Thyroid gland (tissue), 4 donors: ENCODE results near the gene PPM1L. TPM values are rescaled to one million over a fixed set of nuclear protein-coding genes. Genes with fewer than 3 reads are reported as not detected.

Experiments used
- DNase-seq, 2 donors: peaks; one replicate each; pipeline ENCODE4 v3.0.0-alpha.2; 2019
- H3K27ac ChIP-seq, 3 donors: fragments of 200-600 bp; sonication (generic); 1 replicate in 2 of 3; 2 replicates in 1 of 3; pipeline ENCODE4 v1.5.1; 2016 to 2019; ENCODE audit warnings: mild to moderate bottlenecking in 1 of 3, moderate library complexity in 1 of 3
- H3K27me3 ChIP-seq: fragments of 200-600 bp; sonication (generic); one replicate; pipeline ENCODE4 v1.5.1; 2019
- H3K36me3 ChIP-seq, 2 donors: fragments of 200-600 bp; sonication (generic); one replicate each; pipeline ENCODE4 v1.5.1; 2016 to 2019
- H3K4me1 ChIP-seq, 2 donors: fragments of 200-600 bp; sonication (generic); one replicate each; pipeline ENCODE4 v1.5.1; 2017 to 2019
- H3K4me3 ChIP-seq, 3 donors: fragments of 200-600 bp; sonication (generic); replicated peaks in 1 of 3; 1 replicate in 2 of 3; 2 replicates in 1 of 3; pipeline ENCODE4 v1.5.1; 2016; ENCODE audit warnings: mild to moderate bottlenecking in 1 of 3
- H3K9me3 ChIP-seq: fragments of 200-600 bp; sonication (generic); one replicate; pipeline ENCODE4 v1.5.1; 2017
- POLR2A ChIP-seq, 2 donors: fragments of 450-650 bp; IDR thresholded peaks; one replicate each; pipeline ENCODE4 v1.6.1; 2017; ENCODE audit warnings: antibody characterized with exemption in 2 of 2, mild to moderate bottlenecking in 2 of 2, moderate library complexity in 1 of 2
- WGBS, 2 donors: methylation state at CpG; one replicate each; pipeline ENCODE4 v1.1.5; 2017; 5-methylcytosine and 5-hydroxymethylcytosine counted together
- intact Hi-C: fragments of 100-400 bp; cut with DNase I; formaldehyde crosslinking; loops from one replicate; pipeline ENCODE4 v1.15.1; 2023
- total RNA-seq, 4 donors: library from RNA; depleted of rRNA; stranded (reverse); fragments of >200 nt; gene quantifications; one replicate each; pipeline ENCODE4 v1.2.3, GENCODE V29; 2016
- TF ChIP-seq, protein P1 (sequence below), 6 experiments: fragments of 200-600 bp in 3 of 6; fragments of 450-650 bp in 3 of 6; sonication (generic) in 3 of 6; IDR thresholded peaks; one replicate each; pipeline ENCODE4 v1.5.1; 2016 to 2019; ENCODE audit warnings: antibody characterized with exemption in 6 of 6, mild to moderate bottlenecking in 2 of 6, inconsistent platforms in 1 of 6, moderate library complexity in 1 of 6

Gene PPM1L
- total RNA-seq, 4 donors from 2014 or later, result 47.2 to 77.4 (median 50.4) TPM

DNA sequence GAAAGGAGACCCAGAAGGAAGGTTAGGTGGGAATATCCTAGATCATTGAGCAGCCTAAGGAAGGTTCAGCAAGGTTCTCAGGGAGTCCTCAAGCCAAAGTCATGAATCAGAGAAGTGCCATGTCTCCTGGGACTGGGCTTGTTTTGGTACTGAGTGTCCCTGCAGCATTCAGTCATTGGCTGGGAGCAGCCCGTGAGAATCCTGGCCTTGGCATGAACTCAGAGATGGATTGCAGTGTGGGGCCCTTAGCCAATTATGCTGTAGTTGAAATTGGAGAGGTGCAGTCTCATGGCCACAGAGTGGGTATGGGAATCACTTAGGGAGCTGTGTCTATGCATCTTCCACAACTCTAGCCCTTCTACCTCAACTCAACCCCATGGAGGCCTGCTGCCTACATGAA, 17.0 kb upstream of the PPM1L start:
- intact Hi-C loops, result no loop called here
- peaks cover 0 to 6% of the 10 kb centered on the region in 2 donors for H3K4me1 ChIP-seq
- no peak overlapping the region for H3K4me3 ChIP-seq
- TF ChIP-seq POLR2A (IDR thresholded peaks at IDR 0.05), result no peak
- TF ChIP-seq, protein P1, sequence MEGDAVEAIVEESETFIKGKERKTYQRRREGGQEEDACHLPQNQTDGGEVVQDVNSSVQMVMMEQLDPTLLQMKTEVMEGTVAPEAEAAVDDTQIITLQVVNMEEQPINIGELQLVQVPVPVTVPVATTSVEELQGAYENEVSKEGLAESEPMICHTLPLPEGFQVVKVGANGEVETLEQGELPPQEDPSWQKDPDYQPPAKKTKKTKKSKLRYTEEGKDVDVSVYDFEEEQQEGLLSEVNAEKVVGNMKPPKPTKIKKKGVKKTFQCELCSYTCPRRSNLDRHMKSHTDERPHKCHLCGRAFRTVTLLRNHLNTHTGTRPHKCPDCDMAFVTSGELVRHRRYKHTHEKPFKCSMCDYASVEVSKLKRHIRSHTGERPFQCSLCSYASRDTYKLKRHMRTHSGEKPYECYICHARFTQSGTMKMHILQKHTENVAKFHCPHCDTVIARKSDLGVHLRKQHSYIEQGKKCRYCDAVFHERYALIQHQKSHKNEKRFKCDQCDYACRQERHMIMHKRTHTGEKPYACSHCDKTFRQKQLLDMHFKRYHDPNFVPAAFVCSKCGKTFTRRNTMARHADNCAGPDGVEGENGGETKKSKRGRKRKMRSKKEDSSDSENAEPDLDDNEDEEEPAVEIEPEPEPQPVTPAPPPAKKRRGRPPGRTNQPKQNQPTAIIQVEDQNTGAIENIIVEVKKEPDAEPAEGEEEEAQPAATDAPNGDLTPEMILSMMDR (IDR thresholded peaks at IDR 0.05), result no peak
- DNase-seq, result peak; percentile 43 to 56
- no peaks in the 10 kb centered on the region for H3K36me3 ChIP-seq
- 0 to 20% methylated on average over 1 of the region's 1 CpG for WGBS, 2 donors
- no peak overlapping the region for H3K27ac ChIP-seq
- H3K27me3 ChIP-seq, result no peaks in the 10 kb centered on the region
- H3K9me3 ChIP-seq, result no peaks in the 10 kb centered on the region

DNA sequence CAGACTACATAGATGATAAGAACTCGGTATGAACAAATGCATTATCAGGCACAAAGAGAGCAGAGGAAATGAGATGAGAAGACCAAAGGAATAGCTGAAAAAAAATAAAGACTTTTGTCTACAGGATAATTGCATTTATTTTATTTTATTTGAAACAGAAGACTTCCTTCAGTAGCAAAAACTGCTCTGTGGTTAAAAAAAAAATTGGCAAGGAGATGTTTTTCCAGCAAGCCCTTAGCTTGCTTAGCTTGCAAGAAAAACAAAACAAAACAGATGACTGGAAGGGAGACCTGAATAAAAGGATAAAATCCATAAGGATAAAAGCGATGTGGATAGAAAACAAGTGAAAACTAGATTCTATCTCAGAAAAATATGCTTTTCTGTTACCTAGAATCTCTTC, 9.1 kb upstream of the PPM1L start:
- intact Hi-C loops, result no loop called here
- no peaks in the 10 kb centered on the region for H3K36me3 ChIP-seq
- no peak overlapping the region for H3K4me3 ChIP-seq
- no peak for DNase-seq
- no peaks in the 10 kb centered on the region for H3K9me3 ChIP-seq
- H3K27ac ChIP-seq, result peak overlapping the region in 1 of 3 donors; percentile 14
- H3K4me1 ChIP-seq, result peaks cover 12 to 15% of the 10 kb centered on the region in 2 donors
- WGBS, 2 donors, result 45 to 54% methylated on average over 2 of the region's 2 CpGs
- no peak for TF ChIP-seq POLR2A (IDR thresholded peaks at IDR 0.05)
- TF ChIP-seq, protein P1 (IDR thresholded peaks at IDR 0.05), result no peak
- H3K27me3 ChIP-seq, result no peaks in the 10 kb centered on the region

DNA sequence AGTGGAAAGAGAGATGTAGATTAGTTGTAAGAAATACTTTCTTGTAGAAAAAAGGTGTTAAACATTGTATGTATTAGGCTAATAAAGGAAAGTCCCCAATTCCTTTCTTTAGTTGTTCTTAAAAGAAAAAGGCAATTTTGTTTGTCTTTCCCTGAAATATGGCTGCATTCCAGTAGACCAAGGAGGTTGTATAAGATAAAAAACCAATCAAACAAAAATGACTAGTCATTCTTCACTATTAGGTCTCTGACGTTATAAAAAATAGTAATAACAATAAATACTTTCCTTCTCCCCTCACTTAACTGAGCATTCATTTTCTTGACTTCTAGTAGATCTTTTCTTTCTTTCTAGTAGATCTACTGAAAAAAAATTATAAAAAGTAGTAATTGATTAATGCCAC, 8.6 kb upstream of the PPM1L start:
- WGBS, 2 donors, result 14 to 16% methylated on average over 1 of the region's 1 CpG
- peak overlapping the region in 2 of 3 donors; percentile 12 to 14 for H3K27ac ChIP-seq
- H3K27me3 ChIP-seq, result no peaks in the 10 kb centered on the region
- H3K36me3 ChIP-seq, result no peaks in the 10 kb centered on the region
- H3K4me3 ChIP-seq, result no peak overlapping the region
- H3K4me1 ChIP-seq, result peaks cover 12 to 15% of the 10 kb centered on the region in 2 donors
- TF ChIP-seq, protein P1 (IDR thresholded peaks at IDR 0.05), result no peak
- TF ChIP-seq POLR2A (IDR thresholded peaks at IDR 0.05), result no peak
- no peak for DNase-seq
- no peaks in the 10 kb centered on the region for H3K9me3 ChIP-seq
- intact Hi-C loops, result no loop called here

DNA sequence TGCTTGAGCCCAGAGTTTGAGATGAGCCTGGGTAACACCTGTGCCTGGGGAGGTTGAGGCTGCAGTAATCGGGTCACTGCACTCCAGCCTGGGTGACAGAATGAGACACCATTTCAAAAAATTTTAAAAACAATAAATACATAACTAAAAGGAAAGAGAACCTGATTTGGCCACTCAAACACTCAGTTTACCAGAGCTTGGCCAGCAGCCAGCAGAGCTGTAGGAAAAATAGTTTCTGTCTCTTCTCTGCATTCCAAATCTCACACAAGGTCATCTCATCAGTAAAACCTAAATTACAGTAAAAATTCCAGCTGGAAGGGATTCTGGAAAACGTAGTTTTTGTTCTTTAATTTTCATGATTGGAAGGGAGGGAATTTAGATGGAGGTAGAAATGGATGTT, 7.8 kb upstream of the PPM1L start:
- H3K4me3 ChIP-seq, result no peak overlapping the region
- no peaks in the 10 kb centered on the region for H3K27me3 ChIP-seq
- no peaks in the 10 kb centered on the region for H3K36me3 ChIP-seq
- no peaks in the 10 kb centered on the region for H3K9me3 ChIP-seq
- H3K27ac ChIP-seq, result peak overlapping the region in 2 of 3 donors; percentile 12 to 14
- intact Hi-C loops, result no loop called here
- H3K4me1 ChIP-seq, result peaks cover 12 to 15% of the 10 kb centered on the region in 2 donors
- 60 to 73% methylated on average over 2 of the region's 2 CpGs for WGBS, 2 donors
- TF ChIP-seq, protein P1 (IDR thresholded peaks at IDR 0.05), result no peak
- no peak for TF ChIP-seq POLR2A (IDR thresholded peaks at IDR 0.05)
- peak; percentile 32 to 41 for DNase-seq

DNA sequence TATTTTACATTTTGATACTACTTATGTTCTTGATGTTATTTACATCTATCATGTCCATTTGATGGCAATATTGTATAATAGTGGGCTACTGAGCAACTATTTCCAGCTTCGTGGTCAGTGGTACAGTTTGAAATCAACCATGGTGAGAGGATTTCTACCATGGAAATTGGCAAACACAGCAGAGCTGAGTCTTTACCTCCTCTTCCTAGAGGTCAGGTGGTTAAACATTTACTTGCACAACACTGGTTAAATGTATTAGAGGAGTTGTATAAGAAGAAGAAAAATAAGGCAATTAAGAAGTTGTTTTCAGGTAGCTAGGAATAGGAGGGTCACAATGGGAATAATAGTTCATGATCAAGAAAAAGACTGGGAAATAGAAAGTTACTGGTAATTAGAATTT, 7.2 kb upstream of the PPM1L start:
- no peak for DNase-seq
- WGBS, 2 donors, result 71 to 75% methylated on average over 1 of the region's 1 CpG
- no peaks in the 10 kb centered on the region for H3K9me3 ChIP-seq
- peaks cover 15 to 19% of the 10 kb centered on the region in 2 donors for H3K4me1 ChIP-seq
- TF ChIP-seq, protein P1 (IDR thresholded peaks at IDR 0.05), result no peak
- no peak for TF ChIP-seq POLR2A (IDR thresholded peaks at IDR 0.05)
- no peak overlapping the region for H3K27ac ChIP-seq
- no peak overlapping the region for H3K4me3 ChIP-seq
- intact Hi-C loops, result no loop called here
- no peaks in the 10 kb centered on the region for H3K27me3 ChIP-seq
- H3K36me3 ChIP-seq, result no peaks in the 10 kb centered on the region
